RWPE1 (cell line): ENCODE measurements around the gene CACNA1B.
"Not testable (repeated sequence)": the region's sequence is repeated elsewhere in the genome, so short reads cannot be mapped to it uniquely, and the experiment has no call there.

Experiments
- CTCF ChIA-PET: fragments of 350-600 bp; sonication (Branson Sonifier 250); formaldehyde crosslinking; extraction: SDS; loops from one replicate; lab custom pipeline; 2021; lab: Yijun Ruan, JAX
- POLR2A ChIA-PET: fragments of 400-600 bp; formaldehyde crosslinking; extraction: SDS; loops from one replicate; lab custom pipeline; 2020; ENCODE audit warnings: antibody characterized with exemption; ENCODE audit not compliant: low non-redundant PET; lab: Yijun Ruan, JAX
- DNase-seq: peaks from one replicate; pipeline ENCODE4 v3.0.0; 2012; ENCODE audit warnings: low spot score
- H3K27ac ChIP-seq: fragments of 450-650 bp; 2 replicates; pipeline ENCODE4 v1.5.1; 2017
- TF ChIP-seq, protein P1 (sequence below): fragments of 450-650 bp; conservative IDR thresholded peaks from 2 replicates; pipeline ENCODE4 v1.5.1; 2017; ENCODE audit warnings: low read depth, mild to moderate bottlenecking

CACNA1B gene

DNA sequence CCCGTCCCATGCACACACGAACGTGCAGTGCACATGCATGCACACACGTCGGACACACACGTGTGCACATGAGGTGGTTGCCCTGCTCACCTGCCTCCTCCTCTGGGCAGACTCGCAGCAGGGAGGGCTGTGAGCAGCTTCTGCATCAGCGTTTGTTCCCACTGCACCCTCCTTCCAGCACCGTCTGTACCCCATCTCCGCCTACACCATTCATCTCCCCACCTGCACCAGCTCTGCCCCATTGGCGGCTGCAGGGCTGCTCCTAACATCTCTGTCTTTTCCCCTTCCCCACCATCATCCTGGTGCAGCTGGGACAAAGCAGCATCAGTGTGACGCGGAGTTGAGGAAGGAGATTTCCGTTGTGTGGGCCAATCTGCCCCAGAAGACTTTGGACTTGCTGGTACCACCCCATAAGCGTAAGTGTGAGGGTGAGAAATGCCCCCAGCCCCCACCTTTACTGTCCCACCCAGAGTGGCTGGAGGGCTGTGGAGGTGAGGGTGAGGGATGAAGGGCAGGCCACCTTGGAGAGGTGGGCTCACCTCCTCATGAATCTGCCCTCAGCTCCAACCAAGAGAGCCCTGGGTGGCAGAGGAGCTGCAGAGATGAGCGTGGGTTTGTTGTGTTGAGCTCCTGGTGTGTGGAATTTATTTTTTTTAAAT lies 234.6 kb downstream of the CACNA1B start:
- DNase-seq, result no peak
- TF ChIP-seq, protein P1, sequence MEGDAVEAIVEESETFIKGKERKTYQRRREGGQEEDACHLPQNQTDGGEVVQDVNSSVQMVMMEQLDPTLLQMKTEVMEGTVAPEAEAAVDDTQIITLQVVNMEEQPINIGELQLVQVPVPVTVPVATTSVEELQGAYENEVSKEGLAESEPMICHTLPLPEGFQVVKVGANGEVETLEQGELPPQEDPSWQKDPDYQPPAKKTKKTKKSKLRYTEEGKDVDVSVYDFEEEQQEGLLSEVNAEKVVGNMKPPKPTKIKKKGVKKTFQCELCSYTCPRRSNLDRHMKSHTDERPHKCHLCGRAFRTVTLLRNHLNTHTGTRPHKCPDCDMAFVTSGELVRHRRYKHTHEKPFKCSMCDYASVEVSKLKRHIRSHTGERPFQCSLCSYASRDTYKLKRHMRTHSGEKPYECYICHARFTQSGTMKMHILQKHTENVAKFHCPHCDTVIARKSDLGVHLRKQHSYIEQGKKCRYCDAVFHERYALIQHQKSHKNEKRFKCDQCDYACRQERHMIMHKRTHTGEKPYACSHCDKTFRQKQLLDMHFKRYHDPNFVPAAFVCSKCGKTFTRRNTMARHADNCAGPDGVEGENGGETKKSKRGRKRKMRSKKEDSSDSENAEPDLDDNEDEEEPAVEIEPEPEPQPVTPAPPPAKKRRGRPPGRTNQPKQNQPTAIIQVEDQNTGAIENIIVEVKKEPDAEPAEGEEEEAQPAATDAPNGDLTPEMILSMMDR, result no peak
- H3K27ac ChIP-seq, result no peak overlapping the region
- ChIA-PET POLR2A (no interaction called here), CTCF (interaction anchor here (0.5 kb wide), 1 partner anchor 42 kb away, joined by 4 read pairs; no protein-coding TSS in a partner anchor)

GRCh38 chr9:138112791-138113600 lies 235.4 kb downstream of the CACNA1B start:
- ChIA-PET CTCF (interaction anchor here (0.5 kb wide), 1 partner anchor 43 kb away, joined by 4 read pairs; no protein-coding TSS in a partner anchor), POLR2A (no interaction called here)
- H3K27ac ChIP-seq, result no peak overlapping the region
- TF ChIP-seq, protein P1, result no peak
- no peak for DNase-seq

GRCh38 chr9:138113701-138114325 lies 236.2 kb downstream of the CACNA1B start:
- POLR2A ChIA-PET, H3K27ac ChIP-seq, CTCF ChIA-PET, DNase-seq: not testable (repeated sequence)

DNA sequence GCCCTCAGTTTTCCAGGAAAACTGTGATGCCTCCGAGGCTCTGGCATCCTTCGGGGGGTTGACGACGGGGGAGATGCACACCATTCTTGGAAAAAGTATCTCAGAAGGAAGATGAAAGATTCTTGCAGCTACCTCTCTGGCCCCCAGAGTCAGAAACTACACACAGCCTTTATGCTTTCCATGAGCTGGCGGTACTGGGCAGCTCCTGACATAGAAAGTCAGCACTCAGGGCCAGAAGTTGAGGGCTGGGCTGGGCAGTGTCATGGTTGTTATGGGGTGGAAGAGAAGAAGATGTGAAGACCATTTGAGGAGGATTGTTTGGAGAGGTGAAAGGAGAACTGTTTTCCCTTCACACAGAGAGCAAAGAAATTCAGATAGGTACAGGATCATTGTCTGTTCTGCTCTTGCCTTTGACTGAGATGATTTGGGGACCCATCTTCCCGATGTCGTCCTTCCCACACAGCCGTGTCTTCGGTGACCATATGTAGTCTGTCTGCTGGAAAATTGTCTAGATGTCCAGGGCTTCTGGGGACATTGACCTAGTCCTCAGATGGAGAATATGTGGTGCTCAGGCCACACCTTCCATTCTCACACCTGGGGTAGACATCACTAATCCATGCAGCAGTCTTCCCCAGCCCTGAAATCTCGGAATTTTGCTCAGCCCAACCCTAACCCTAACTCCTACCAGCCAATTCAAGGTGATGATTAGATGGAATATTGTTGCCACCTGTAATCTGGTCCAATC lies 237.1 kb downstream of the CACNA1B start:
- ChIA-PET POLR2A (no interaction called here), CTCF (no interaction called here)
- no peak for DNase-seq
- no peak overlapping the region for H3K27ac ChIP-seq
- TF ChIP-seq, protein P1, result no peak

DNA sequence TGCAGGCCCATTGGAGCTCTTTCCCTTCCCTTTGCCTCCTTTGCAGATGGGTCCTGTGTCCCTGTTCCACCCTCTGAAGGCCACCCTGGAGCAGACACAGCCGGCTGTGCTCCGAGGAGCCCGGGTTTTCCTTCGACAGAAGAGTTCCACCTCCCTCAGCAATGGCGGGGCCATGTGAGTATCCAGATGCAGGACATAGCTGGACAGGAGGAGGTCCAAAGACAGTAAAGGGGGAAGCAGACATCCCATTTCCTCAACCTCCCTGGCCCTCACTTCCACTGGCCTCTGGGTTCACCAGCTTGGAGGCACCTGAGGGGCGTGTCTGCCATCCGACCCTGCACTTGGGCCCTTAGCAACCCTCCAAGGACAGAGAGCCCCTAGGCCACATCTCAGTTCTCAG lies 237.9 kb downstream of the CACNA1B start:
- no peak for DNase-seq
- ChIA-PET POLR2A (no interaction called here), CTCF (no interaction called here)
- no peak overlapping the region for H3K27ac ChIP-seq
- TF ChIP-seq, protein P1, result no peak

DNA sequence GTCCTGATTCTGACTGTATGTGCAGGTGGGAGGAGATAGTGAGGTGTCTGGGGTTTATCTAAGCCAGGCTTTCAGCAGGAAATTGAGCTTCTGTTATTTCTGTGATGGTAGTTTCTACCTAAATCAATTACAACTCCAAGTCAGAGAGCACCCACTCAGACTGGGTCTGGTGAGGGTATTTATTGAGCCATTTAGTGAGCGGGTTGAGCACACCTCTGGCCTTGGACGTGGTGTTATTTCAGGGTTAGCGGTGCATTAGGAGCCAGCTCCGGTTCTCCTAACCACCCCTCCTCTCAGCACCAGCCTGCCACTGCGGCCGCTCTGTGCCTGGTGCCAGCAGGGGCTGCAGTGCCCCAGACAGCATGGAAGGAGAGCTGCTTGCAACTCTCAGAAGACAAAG lies 238.9 kb downstream of the CACNA1B start:
- POLR2A ChIA-PET, result no interaction called here
- TF ChIP-seq, protein P1, result no peak
- H3K27ac ChIP-seq, result no peak overlapping the region
- CTCF ChIA-PET, result no interaction called here
- no peak for DNase-seq
